B cell (primary cell): ENCODE results near the gene SLC22A31. TPM values are rescaled to one million over a fixed set of nuclear protein-coding genes. Genes with fewer than 3 reads are reported as not detected.

ENCODE experiments used
- ATAC-seq: fragments of 200-7000 bp; cut with Tn5 transposase; one replicate; pipeline ENCODE4 v1.10.0; 2021; ENCODE audit warnings: low read depth, mild to moderate bottlenecking, moderate number of reproducible peaks, moderate library complexity
- CTCF ChIA-PET: fragments of 350-600 bp; sonication (Branson Sonifier 250); formaldehyde crosslinking; loops from one replicate; lab custom pipeline; 2021; ENCODE audit warnings: antibody characterized with exemption, inconsistent platforms; lab: Charles Lee
- POLR2A ChIA-PET: fragments of 350-600 bp; sonication (Branson Sonifier 250); formaldehyde crosslinking; loops from one replicate; lab custom pipeline; 2021; ENCODE audit warnings: antibody characterized with exemption; lab: Charles Lee
- DNase-seq: peaks from one replicate; pipeline ENCODE4 v3.0.0; 2013
- H2AFZ ChIP-seq: 2 replicates; pipeline ENCODE4 v1.6.1; 2012; ENCODE audit warnings: mild to moderate bottlenecking, low read depth, low read length; ENCODE audit not compliant: insufficient read depth, poor library complexity, severe bottlenecking
- H3K27ac ChIP-seq, 2 donors: 1 replicate in 1 of 2; 2 replicates in 1 of 2; pipeline ENCODE4 v1.5.1; 2012 to 2013; ENCODE audit warnings: low read length in 2 of 2, mild to moderate bottlenecking in 2 of 2, moderate library complexity in 1 of 2
- H3K27me3 ChIP-seq, 4 experiments: fragments of 200-600 bp in 1 of 4; sonication (generic) in 1 of 4; replicated peaks in 1 of 4; 1 replicate in 2 of 4; 2 replicates in 2 of 4; pipeline versions ENCODE4 v1.6.1 to v1.7.0; 2013 to 2016; ENCODE audit warnings: low read length in 3 of 4, mild to moderate bottlenecking in 2 of 4, mixed read lengths in 1 of 4, moderate library complexity in 1 of 4; ENCODE audit not compliant: insufficient read depth in 4 of 4, control insufficient read depth in 3 of 4; ENCODE audit errors: control extremely low read depth in 1 of 4
- H3K36me3 ChIP-seq, 2 experiments: replicated peaks in 1 of 2; 1 replicate in 1 of 2; 2 replicates in 1 of 2; pipeline versions ENCODE4 v1.6.1 to v1.7.1; 2013; ENCODE audit warnings: low read length in 1 of 2; ENCODE audit not compliant: insufficient read depth in 2 of 2, control insufficient read depth in 1 of 2; ENCODE audit errors: control extremely low read depth in 1 of 2, extremely low read depth in 1 of 2
- H3K4me1 ChIP-seq, 2 donors: fragments of 200-600 bp in 1 of 2; sonication (generic) in 1 of 2; 1 replicate in 1 of 2; 2 replicates in 1 of 2; pipeline versions ENCODE4 v1.5.1 to v1.6.1; 2013 to 2017; ENCODE audit warnings: low read length in 2 of 2; ENCODE audit not compliant: control insufficient read depth in 2 of 2, insufficient read depth in 2 of 2
- H3K4me2 ChIP-seq: replicated peaks from 2 replicates; pipeline ENCODE3; 2012; ENCODE audit warnings: mild to moderate bottlenecking, low read depth, low read length; ENCODE audit not compliant: poor library complexity, severe bottlenecking
- H3K4me3 ChIP-seq, 5 experiments: fragments of 200-600 bp in 1 of 5; sonication (generic) in 1 of 5; 1 replicate in 3 of 5; 2 replicates in 2 of 5; pipeline versions ENCODE4 v1.5.1 to v1.7.0; 2011 to 2016; ENCODE audit warnings: low read length in 4 of 5, mild to moderate bottlenecking in 4 of 5, low read depth in 2 of 5, control low read depth in 1 of 5, moderate library complexity in 1 of 5; ENCODE audit not compliant: insufficient read depth in 1 of 5; ENCODE audit errors: control extremely low read depth in 1 of 5, extremely low read depth in 1 of 5
- H3K79me2 ChIP-seq: fragments of 200-600 bp; sonication (generic); one replicate; pipeline ENCODE4 v1.6.0; 2016; ENCODE audit warnings: low read length; ENCODE audit not compliant: control insufficient read depth, insufficient read depth
- H3K9ac ChIP-seq: fragments of 200-600 bp; sonication (generic); 2 replicates; pipeline ENCODE4 v1.6.1; 2017; ENCODE audit warnings: mild to moderate bottlenecking, low read length, moderate library complexity
- H3K9me3 ChIP-seq, 3 donors: one replicate each; pipeline versions ENCODE4 v1.6.1 to v1.7.1; 2013; ENCODE audit warnings: low read length in 2 of 3; ENCODE audit not compliant: control insufficient read depth in 2 of 3, insufficient read depth in 1 of 3; ENCODE audit errors: control extremely low read depth in 1 of 3
- H4K20me1 ChIP-seq: 2 replicates; pipeline ENCODE4 v1.6.0; 2012; ENCODE audit warnings: mild to moderate bottlenecking, low read length; ENCODE audit not compliant: insufficient read depth, control insufficient read depth, poor library complexity, severe bottlenecking
- H3K27ac Mint-ChIP-seq: one replicate; pipeline ENCODE4 v1.8.0; 2021; ENCODE audit warnings: mixed read lengths
- H3K27me3 Mint-ChIP-seq: one replicate; pipeline ENCODE4 v1.8.0; 2021; ENCODE audit warnings: mixed read lengths
- H3K4me1 Mint-ChIP-seq: one replicate; pipeline ENCODE4 v1.8.0; 2021; ENCODE audit warnings: mixed read lengths
- H3K4me3 Mint-ChIP-seq: one replicate; pipeline ENCODE4 v1.8.0; 2021; ENCODE audit warnings: mixed read lengths
- H3K9me3 Mint-ChIP-seq: one replicate; pipeline ENCODE4 v1.8.0; 2022; ENCODE audit warnings: mixed read lengths; ENCODE audit not compliant: insufficient read depth
- EZH2 ChIP-seq: IDR thresholded peaks from 2 replicates; pipeline ENCODE4 v1.6.1; 2012; ENCODE audit warnings: borderline replicate concordance, low read depth, mild to moderate bottlenecking, moderate library complexity, low read length; ENCODE audit not compliant: insufficient read depth, poor library complexity, severe bottlenecking
- WGBS: methylation state at CpG from one replicate; pipeline ENCODE4 v1.1.5; 2013; ENCODE audit warnings: missing lambda C conversion rate; ENCODE audit not compliant: insufficient coverage; 5-methylcytosine and 5-hydroxymethylcytosine counted together
- intact Hi-C: fragments of 100-400 bp; cut with micrococcal nuclease; formaldehyde crosslinking; loops from one replicate; pipeline ENCODE4 v1.10.0; 2022
- polyA plus RNA-seq: library from polyadenylated mRNA; depleted of rRNA; stranded (reverse); fragments of >200 nt; gene quantifications from 2 replicates; pipeline ENCODE4 v1.2.3, GENCODE V29; 2012
- total RNA-seq, 2 donors: library from RNA; stranded (reverse); fragments of 120-200 nt in 1 of 2; gene quantifications; 1 replicate in 1 of 2; 2 replicates in 1 of 2; pipeline versions ENCODE4 v1.2.3 to v1.2.4, GENCODE V29; 2013 to 2022
- TF ChIP-seq, protein P1 (sequence below): fragments of 200-600 bp; IDR thresholded peaks from one replicate; pipeline ENCODE4 v1.8.0; 2022; ENCODE audit warnings: antibody characterized with exemption, mild to moderate bottlenecking

Gene SLC22A31
- total and polyA plus RNA-seq, 2 donors (not counting 1 experiment from before 2014, with no cell fraction given): 0.33 TPM; not detected in 1

GRCh38 chr16:89201439-89202377 is 1.4 kb upstream of the SLC22A31 start:
- Mint-ChIP-seq H3K4me1 (peaks cover 13% of the 10 kb centered on the region), H3K4me3 (peak overlapping the region; percentile 76), H3K9me3 (no peaks in the 10 kb centered on the region), H3K27me3 (peaks cover 32% of the 10 kb centered on the region), H3K27ac (no peak overlapping the region)
- intact Hi-C loops: no loop called here
- Histone ChIP-seq H3K36me3 (no peaks in the 10 kb centered on the region), H4K20me1 (no peaks in the 10 kb centered on the region), H3K4me1 (peaks cover 15% of the 10 kb centered on the region in 2 donors), H3K9me3 (peaks cover 0 to 27% (median 3%) of the 10 kb centered on the region in 3 donors), H3K4me3 (peak overlapping the region in 2 of 5 experiments; percentile 6 to 36), H3K79me2 (no peaks in the 10 kb centered on the region), H3K27me3 (peaks cover 0 to 54% (median 25%) of the 10 kb centered on the region in 4 experiments), H3K27ac (no peak overlapping the region), H3K4me2 (peak overlapping the region; percentile 81), H2AFZ (peak overlapping the region; percentile 22), H3K9ac (no peak overlapping the region)
- ChIA-PET CTCF (interaction anchor here (1.4 kb wide), 1 partner anchor 464 kb away, joined by 5 read pairs; no protein-coding TSS in a partner anchor), POLR2A (no interaction called here)
- 3% methylated on average over 94 of the region's 111 CpGs for WGBS
- peak; percentile 93 for ATAC-seq
- peak; percentile 75 for DNase-seq
- TF ChIP-seq, protein P1, sequence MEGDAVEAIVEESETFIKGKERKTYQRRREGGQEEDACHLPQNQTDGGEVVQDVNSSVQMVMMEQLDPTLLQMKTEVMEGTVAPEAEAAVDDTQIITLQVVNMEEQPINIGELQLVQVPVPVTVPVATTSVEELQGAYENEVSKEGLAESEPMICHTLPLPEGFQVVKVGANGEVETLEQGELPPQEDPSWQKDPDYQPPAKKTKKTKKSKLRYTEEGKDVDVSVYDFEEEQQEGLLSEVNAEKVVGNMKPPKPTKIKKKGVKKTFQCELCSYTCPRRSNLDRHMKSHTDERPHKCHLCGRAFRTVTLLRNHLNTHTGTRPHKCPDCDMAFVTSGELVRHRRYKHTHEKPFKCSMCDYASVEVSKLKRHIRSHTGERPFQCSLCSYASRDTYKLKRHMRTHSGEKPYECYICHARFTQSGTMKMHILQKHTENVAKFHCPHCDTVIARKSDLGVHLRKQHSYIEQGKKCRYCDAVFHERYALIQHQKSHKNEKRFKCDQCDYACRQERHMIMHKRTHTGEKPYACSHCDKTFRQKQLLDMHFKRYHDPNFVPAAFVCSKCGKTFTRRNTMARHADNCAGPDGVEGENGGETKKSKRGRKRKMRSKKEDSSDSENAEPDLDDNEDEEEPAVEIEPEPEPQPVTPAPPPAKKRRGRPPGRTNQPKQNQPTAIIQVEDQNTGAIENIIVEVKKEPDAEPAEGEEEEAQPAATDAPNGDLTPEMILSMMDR: no peak
- no peak for TF ChIP-seq EZH2

- POLR2A ChIA-PET: no interaction called here
Measured at GRCh38 chr16:89200850-89201411, 594 bp upstream of the SLC22A31 start.

More at GRCh38 chr16:89200850-89201411, 594 bp upstream of the SLC22A31 start:
- Histone ChIP-seq H3K4me1 (peaks cover 15% of the 10 kb centered on the region in 2 donors), H3K79me2 (no peaks in the 10 kb centered on the region), H3K27me3 (peaks cover 0 to 54% (median 25%) of the 10 kb centered on the region in 4 experiments), H3K9ac (peak overlapping the region; percentile 32), H3K4me3 (no peak overlapping the region), H3K27ac (no peak overlapping the region), H2AFZ (no peak overlapping the region), H3K4me2 (peak overlapping the region; percentile 81), H3K36me3 (no peaks in the 10 kb centered on the region), H3K9me3 (peaks cover 0 to 27% (median 3%) of the 10 kb centered on the region in 3 donors), H4K20me1 (no peaks in the 10 kb centered on the region)
- CTCF ChIA-PET: no interaction called here
- Mint-ChIP-seq H3K27me3 (peaks cover 29% of the 10 kb centered on the region), H3K4me1 (peaks cover 13% of the 10 kb centered on the region), H3K27ac (no peak overlapping the region), H3K9me3 (no peaks in the 10 kb centered on the region), H3K4me3 (peak overlapping the region; percentile 57)
- 5% methylated on average over 58 of the region's 58 CpGs for WGBS
- intact Hi-C loops: no loop called here
- DNase-seq (peak; percentile 45), ATAC-seq (no peak)
- TF ChIP-seq, protein P1: no peak
- no peak for TF ChIP-seq EZH2
